Left lung (tissue), 10 donors: Measurements from ENCODE around the gene CP. TPM values are rescaled to one million over a fixed set of nuclear protein-coding genes. Genes with fewer than 3 reads are reported as not detected.

Experiments
- ATAC-seq: fragments of 200-7000 bp; cut with Tn5 transposase; one replicate; pipeline ENCODE4 v1.9.1; 2020; ENCODE audit warnings: moderate library complexity
- DNase-seq, 4 donors: peaks; one replicate each; pipeline ENCODE4 v3.0.0-alpha.2; 2013 to 2020
- H3K27ac ChIP-seq, 2 donors: fragments of 200-600 bp; sonication (generic) in 1 of 2; one replicate each; pipeline versions ENCODE4 v1.5.0 to v1.8.0; 2020 to 2021
- H3K27me3 ChIP-seq, 2 donors: fragments of 200-600 bp; sonication (generic) in 1 of 2; one replicate each; pipeline versions ENCODE4 v1.5.0 to v1.8.0; 2020 to 2021
- H3K36me3 ChIP-seq, 2 donors: fragments of 200-600 bp; sonication (generic) in 1 of 2; one replicate each; pipeline versions ENCODE4 v1.5.0 to v1.8.0; 2020 to 2021
- H3K4me1 ChIP-seq, 2 donors: fragments of 200-600 bp; one replicate each; pipeline ENCODE4 v1.8.0; 2021
- H3K4me3 ChIP-seq, 2 donors: fragments of 200-600 bp; sonication (generic) in 1 of 2; one replicate each; pipeline versions ENCODE4 v1.5.0 to v1.8.0; 2020 to 2021; ENCODE audit warnings: mild to moderate bottlenecking in 1 of 2
- H3K9me3 ChIP-seq, 2 donors: fragments of 200-600 bp; sonication (generic) in 1 of 2; one replicate each; pipeline versions ENCODE4 v1.5.0 to v1.8.0; 2020 to 2021
- intact Hi-C, 2 donors: fragments of 100-400 bp; cut with DNase I; formaldehyde crosslinking; loops; one replicate each; pipeline versions ENCODE4 v1.11.2 to v1.14.2; 2022
- polyA plus RNA-seq, 6 donors: library from polyadenylated mRNA; unstranded; fragments of 120-200 nt; gene quantifications; one replicate each; pipeline ENCODE4 v1.2.1, GENCODE V29; 2013; ENCODE audit not compliant: insufficient read length in 6 of 6
- total RNA-seq, 2 donors: library from RNA; stranded (reverse); fragmentation: NEBNext Ultra II Directional; extraction: Animal tissue kit (Norgen Biotek cat#: 25700); gene quantifications; one replicate each; pipeline ENCODE4 v1.2.1, GENCODE V29; 2021
- TF ChIP-seq, protein P1 (sequence below), 2 donors: fragments of 200-600 bp; sonication (generic) in 1 of 2; IDR thresholded peaks; one replicate each; pipeline versions ENCODE4 v1.5.0 to v1.8.0; 2021; ENCODE audit warnings: antibody characterized with exemption in 2 of 2
- donor health status: DM: no; HTN: yes; CAD: no.
- donor health status: DM: no; HTN: no; CAD: no.

The CP gene
- total and polyA plus RNA-seq, 8 donors: 2.5 to 15.5 (median 6.7) TPM

DNA sequence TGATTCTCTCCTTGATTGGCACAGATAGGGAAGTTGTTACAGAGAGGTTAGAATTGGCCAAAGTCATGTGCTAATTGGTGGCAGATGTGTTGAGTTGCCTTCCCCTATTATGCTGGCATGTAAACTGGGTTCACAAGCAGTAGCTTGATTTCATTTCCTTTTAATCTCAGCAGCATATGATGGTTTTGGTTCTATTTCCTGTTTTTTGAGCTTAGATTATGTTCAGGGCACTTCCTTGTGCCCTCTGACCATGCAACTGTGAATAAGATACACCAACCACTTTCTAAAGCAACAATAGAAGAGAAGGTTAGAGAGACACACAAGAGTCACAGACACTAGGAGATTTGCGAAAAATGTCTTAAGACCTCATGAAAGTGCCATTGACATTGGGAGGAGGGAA, 75.7 kb downstream of the CP start:
- Histone ChIP-seq H3K27ac (peak overlapping the region; percentile 26 to 77), H3K36me3 (peaks cover 0 to 63% of the 10 kb centered on the region in 2 donors), H3K4me1 (peaks cover 3 to 21% of the 10 kb centered on the region in 2 donors), H3K9me3 (no peaks in the 10 kb centered on the region), H3K27me3 (no peaks in the 10 kb centered on the region), H3K4me3 (no peak overlapping the region)
- intact Hi-C loops: no loop called here
- DNase-seq: no peak
- peak; percentile 79 for ATAC-seq
- TF ChIP-seq, protein P1, sequence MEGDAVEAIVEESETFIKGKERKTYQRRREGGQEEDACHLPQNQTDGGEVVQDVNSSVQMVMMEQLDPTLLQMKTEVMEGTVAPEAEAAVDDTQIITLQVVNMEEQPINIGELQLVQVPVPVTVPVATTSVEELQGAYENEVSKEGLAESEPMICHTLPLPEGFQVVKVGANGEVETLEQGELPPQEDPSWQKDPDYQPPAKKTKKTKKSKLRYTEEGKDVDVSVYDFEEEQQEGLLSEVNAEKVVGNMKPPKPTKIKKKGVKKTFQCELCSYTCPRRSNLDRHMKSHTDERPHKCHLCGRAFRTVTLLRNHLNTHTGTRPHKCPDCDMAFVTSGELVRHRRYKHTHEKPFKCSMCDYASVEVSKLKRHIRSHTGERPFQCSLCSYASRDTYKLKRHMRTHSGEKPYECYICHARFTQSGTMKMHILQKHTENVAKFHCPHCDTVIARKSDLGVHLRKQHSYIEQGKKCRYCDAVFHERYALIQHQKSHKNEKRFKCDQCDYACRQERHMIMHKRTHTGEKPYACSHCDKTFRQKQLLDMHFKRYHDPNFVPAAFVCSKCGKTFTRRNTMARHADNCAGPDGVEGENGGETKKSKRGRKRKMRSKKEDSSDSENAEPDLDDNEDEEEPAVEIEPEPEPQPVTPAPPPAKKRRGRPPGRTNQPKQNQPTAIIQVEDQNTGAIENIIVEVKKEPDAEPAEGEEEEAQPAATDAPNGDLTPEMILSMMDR (IDR thresholded peaks at IDR 0.05): no peak

DNA sequence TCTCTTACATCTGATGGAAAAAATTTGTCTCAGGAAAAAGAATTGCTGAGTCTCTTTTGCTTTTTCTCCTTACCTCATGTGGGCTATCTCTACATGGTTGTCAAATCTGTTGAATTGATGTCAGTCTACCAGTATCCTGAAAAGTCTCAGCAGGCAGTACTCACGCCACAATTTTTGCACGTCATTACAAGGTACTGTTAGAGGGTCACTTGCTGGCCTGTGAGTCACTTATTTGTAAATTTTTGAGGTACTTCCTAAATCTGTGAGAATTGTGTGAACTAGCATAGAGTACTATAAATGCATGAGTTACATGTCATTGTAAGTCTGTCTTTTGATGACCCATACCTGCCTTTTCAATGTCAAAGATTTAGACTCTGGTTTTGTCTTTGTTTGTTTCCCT, 76.3 kb downstream of the CP start:
- Histone ChIP-seq H3K9me3 (no peaks in the 10 kb centered on the region), H3K36me3 (peaks cover 0 to 57% of the 10 kb centered on the region in 2 donors), H3K4me1 (peaks cover 3 to 21% of the 10 kb centered on the region in 2 donors), H3K4me3 (no peak overlapping the region), H3K27ac (peak overlapping the region in 1 of 2 donors; percentile 77), H3K27me3 (no peaks in the 10 kb centered on the region)
- TF ChIP-seq, protein P1 (IDR thresholded peaks at IDR 0.05): no peak
- ATAC-seq (peak; percentile 48), DNase-seq (no peak)
- intact Hi-C loops: no loop called here

DNA sequence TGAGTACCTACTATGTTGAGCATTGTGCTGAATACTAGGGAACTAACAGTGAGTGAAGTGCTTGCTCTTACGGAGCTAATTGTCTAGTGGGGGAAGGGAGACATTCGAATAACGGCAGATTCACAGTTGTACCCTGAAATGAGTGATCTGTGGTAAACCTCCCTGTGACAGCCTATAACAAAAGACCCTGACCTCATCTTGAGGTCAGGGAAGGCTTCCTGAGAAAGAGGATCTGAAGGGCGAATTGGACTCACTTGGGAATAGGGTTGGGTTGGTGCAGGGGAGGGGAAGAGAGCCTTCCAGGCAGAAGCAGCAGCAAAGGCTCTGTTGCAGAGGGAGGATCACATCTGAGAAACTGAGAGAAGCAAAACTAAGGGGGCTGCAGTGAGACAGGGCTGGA, 78.9 kb downstream of the CP start:
- TF ChIP-seq, protein P1 (IDR thresholded peaks at IDR 0.05): no peak
- peaks cover 0 to 34% of the 10 kb centered on the region in 2 donors for H3K36me3 ChIP-seq
- H3K27ac ChIP-seq: no peak overlapping the region
- peaks cover 3 to 20% of the 10 kb centered on the region in 2 donors for H3K4me1 ChIP-seq
- DNase-seq: no peak
- no peak for ATAC-seq
- H3K27me3 ChIP-seq: no peaks in the 10 kb centered on the region
- no peak overlapping the region for H3K4me3 ChIP-seq
- intact Hi-C loops: no loop called here
- H3K9me3 ChIP-seq: no peaks in the 10 kb centered on the region

DNA sequence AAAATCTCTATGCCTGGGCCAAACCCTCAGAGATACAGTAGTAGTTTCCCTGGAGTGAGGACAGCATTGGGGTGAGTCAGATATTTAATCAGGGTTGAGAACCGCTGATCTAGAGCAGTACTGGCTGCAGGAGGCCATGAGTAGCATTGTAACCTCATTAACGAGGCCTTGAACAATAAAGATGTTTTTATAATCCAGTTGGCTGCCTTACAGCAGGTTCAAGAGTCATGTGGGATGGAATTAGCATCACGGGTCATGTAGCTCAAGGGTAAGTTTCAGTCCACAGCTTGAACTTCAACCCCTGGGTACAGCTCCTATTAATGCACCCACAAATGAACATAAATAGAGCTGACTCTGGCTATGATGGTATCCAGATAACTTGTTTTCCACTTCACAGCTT, 87.1 kb downstream of the CP start:
- H3K9me3 ChIP-seq: no peaks in the 10 kb centered on the region
- no peak overlapping the region for H3K27ac ChIP-seq
- ATAC-seq (peak; percentile 15), DNase-seq (no peak)
- H3K4me3 ChIP-seq: no peak overlapping the region
- TF ChIP-seq, protein P1 (IDR thresholded peaks at IDR 0.05): no peak
- H3K36me3 ChIP-seq: no peaks in the 10 kb centered on the region
- H3K4me1 ChIP-seq: peaks cover 3 to 26% of the 10 kb centered on the region in 2 donors
- H3K27me3 ChIP-seq: no peaks in the 10 kb centered on the region
- intact Hi-C loops: no loop called here

DNA sequence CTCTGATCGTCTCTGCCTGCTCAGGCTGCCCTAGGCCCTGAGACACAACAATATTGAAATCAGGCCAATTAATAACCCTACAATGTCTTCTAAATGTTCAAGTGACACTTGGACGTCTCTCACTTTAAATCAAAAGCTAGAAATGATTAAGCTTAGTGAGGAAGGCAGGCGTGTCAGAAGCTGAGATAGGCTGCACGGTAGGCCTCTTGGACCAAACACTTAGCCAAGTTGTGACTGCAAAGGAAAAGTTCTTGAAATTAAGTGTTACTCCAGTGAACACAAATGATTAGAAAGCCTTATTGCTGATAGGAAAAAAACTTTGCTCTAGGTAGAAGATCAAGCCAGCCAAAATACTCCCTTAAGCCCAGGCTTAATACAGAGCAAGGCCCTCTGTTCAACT, 90.0 kb downstream of the CP start:
- H3K4me3 ChIP-seq: no peak overlapping the region
- no peaks in the 10 kb centered on the region for H3K9me3 ChIP-seq
- peak; percentile 26 for ATAC-seq
- no peaks in the 10 kb centered on the region for H3K27me3 ChIP-seq
- TF ChIP-seq, protein P1 (IDR thresholded peaks at IDR 0.05): no peak
- H3K4me1 ChIP-seq: peaks cover 3 to 35% of the 10 kb centered on the region in 2 donors
- H3K36me3 ChIP-seq: no peaks in the 10 kb centered on the region
- intact Hi-C loops: no loop called here
- H3K27ac ChIP-seq: peak overlapping the region; percentile 34 to 53
- peak in 1 of 4 donors; percentile 43 for DNase-seq
